IMR-90 (cell line): ENCODE results near the gene ALOXE3. TPM values are rescaled to one million over a fixed set of nuclear protein-coding genes. Genes with fewer than 3 reads are reported as not detected.
A peak's percentile ranks its signal among the peaks of the same experiment; 100 is the strongest.

Experiments used
- ATAC-seq: fragments of 200-7000 bp; cut with Tn5 transposase; 2 replicates; pipeline ENCODE4 v1.9.1; 2020; ENCODE audit warnings: low read depth, mild to moderate bottlenecking, moderate library complexity
- BruUV-seq: library from RNA; stranded (reverse); fragments of 400-500 nt; replicated peaks from 2 replicates; lab custom pipeline; 2021; lab: Mats Ljungman, UMichigan
- CTCF ChIA-PET: fragments of 300-600 bp; formaldehyde crosslinking; extraction: SDS; loops from one replicate; lab custom pipeline; 2021; ENCODE audit warnings: antibody characterized with exemption; lab: Yijun Ruan, JAX
- POLR2A ChIA-PET: fragments of 300-600 bp; sonication (Branson Sonifier 250); formaldehyde crosslinking; loops from one replicate; lab custom pipeline; 2022; ENCODE audit warnings: antibody characterized with exemption; ENCODE audit not compliant: unreplicated experiment; lab: Charles Lee
- DNase-seq: peaks from one replicate; pipeline ENCODE4 v3.0.0; 2013
- H2AFZ ChIP-seq: replicated peaks from 2 replicates; pipeline ENCODE3; 2013; ENCODE audit warnings: low read length, mild to moderate bottlenecking; ENCODE audit not compliant: poor library complexity
- H2AK5ac ChIP-seq: 2 replicates; pipeline ENCODE4 v1.6.1; 2013; ENCODE audit warnings: low read depth, low read length, inconsistent platforms
- H2AK9ac ChIP-seq: replicated peaks from 2 replicates; pipeline ENCODE3; 2013; ENCODE audit warnings: mild to moderate bottlenecking, low read depth, low read length, moderate library complexity; ENCODE audit not compliant: poor library complexity
- H2BK120ac ChIP-seq: 2 replicates; pipeline ENCODE4 v1.6.1; 2013; ENCODE audit warnings: low read depth, low read length, inconsistent platforms
- H2BK15ac ChIP-seq: 3 replicates; pipeline ENCODE4 v1.6.1; 2013; ENCODE audit warnings: low read depth, low read length, inconsistent platforms
- H2BK20ac ChIP-seq: 2 replicates; pipeline ENCODE4 v1.6.1; 2013; ENCODE audit warnings: low read depth, mild to moderate bottlenecking, inconsistent platforms, low read length, moderate library complexity
- H2BK5ac ChIP-seq: 2 replicates; pipeline ENCODE4 v1.6.1; 2013; ENCODE audit warnings: mild to moderate bottlenecking, low read depth, low read length, inconsistent platforms; ENCODE audit not compliant: poor library complexity, severe bottlenecking
- H3K14ac ChIP-seq: replicated peaks from 2 replicates; pipeline ENCODE4 v1.6.1; 2013; ENCODE audit warnings: low read depth, low read length, inconsistent platforms
- H3K18ac ChIP-seq: 2 replicates; pipeline ENCODE4 v1.6.1; 2013; ENCODE audit warnings: low read depth, low read length, control low read depth
- H3K23ac ChIP-seq: 2 replicates; pipeline ENCODE4 v1.6.1; 2013; ENCODE audit warnings: low read depth, low read length, inconsistent platforms
- H3K27ac ChIP-seq: 2 replicates; pipeline ENCODE4 v1.5.1; 2013; ENCODE audit warnings: mild to moderate bottlenecking, control low read depth, low read length; ENCODE audit not compliant: insufficient read depth
- H3K27me3 ChIP-seq: 2 replicates; pipeline ENCODE4 v1.6.1; 2013; ENCODE audit warnings: low read length; ENCODE audit not compliant: control insufficient read depth, insufficient read depth
- H3K36me3 ChIP-seq: 2 replicates; pipeline ENCODE4 v1.6.1; 2013; ENCODE audit warnings: low read length, mixed read lengths; ENCODE audit not compliant: control insufficient read depth, insufficient read depth
- H3K4ac ChIP-seq: 2 replicates; pipeline ENCODE4 v1.6.1; 2013; ENCODE audit warnings: low read depth, low read length, inconsistent platforms
- H3K4me1 ChIP-seq: 2 replicates; pipeline ENCODE4 v1.6.1; 2013; ENCODE audit warnings: low read length, mixed read lengths; ENCODE audit not compliant: control insufficient read depth, insufficient read depth
- H3K4me2 ChIP-seq: 2 replicates; pipeline ENCODE4 v1.6.1; 2013; ENCODE audit warnings: low read depth, mild to moderate bottlenecking, control low read depth, low read length, moderate library complexity
- H3K4me3 ChIP-seq: 2 replicates; pipeline ENCODE4 v1.5.1; 2013; ENCODE audit warnings: low read depth, mild to moderate bottlenecking, control low read depth, low read length, moderate library complexity; ENCODE audit not compliant: insufficient read depth
- H3K56ac ChIP-seq: 2 replicates; pipeline ENCODE4 v1.6.1; 2013; ENCODE audit warnings: low read length, inconsistent platforms; ENCODE audit not compliant: insufficient read depth; ENCODE audit errors: extremely low read depth
- H3K79me1 ChIP-seq, 2 experiments: 2 replicates each; pipeline ENCODE4 v1.6.1; 2013; ENCODE audit warnings: low read length in 2 of 2, inconsistent platforms in 1 of 2, low read depth in 1 of 2
- H3K9ac ChIP-seq: 2 replicates; pipeline ENCODE4 v1.6.1; 2013; ENCODE audit warnings: low read depth, low read length, control low read depth
- H3K9me1 ChIP-seq: 2 replicates; pipeline ENCODE4 v1.6.1; 2013; ENCODE audit warnings: low read length, inconsistent platforms; ENCODE audit not compliant: insufficient read depth
- H3K9me3 ChIP-seq: 2 replicates; pipeline ENCODE4 v1.6.1; 2013; ENCODE audit warnings: low read length; ENCODE audit not compliant: control insufficient read depth, insufficient read depth
- H4K20me1 ChIP-seq: 2 replicates; pipeline ENCODE4 v1.6.1; 2013; ENCODE audit warnings: low read length, inconsistent platforms; ENCODE audit not compliant: insufficient read depth
- H4K5ac ChIP-seq: 2 replicates; pipeline ENCODE4 v1.6.1; 2013; ENCODE audit warnings: mild to moderate bottlenecking, low read depth, low read length, control low read depth
- H4K8ac ChIP-seq, 2 experiments: 2 replicates each; pipeline ENCODE4 v1.6.1; 2013; ENCODE audit warnings: low read depth in 2 of 2, low read length in 2 of 2, control low read depth in 1 of 2, inconsistent platforms in 1 of 2
- H4K91ac ChIP-seq: 2 replicates; pipeline ENCODE4 v1.6.1; 2013; ENCODE audit warnings: low read depth, low read length, inconsistent platforms; ENCODE audit not compliant: insufficient read depth
- BHLHE40 ChIP-seq: fragments of 150-350 bp; IDR thresholded peaks from 2 replicates; pipeline ENCODE4 v1.6.1; 2016; ENCODE audit warnings: mild to moderate bottlenecking, low read depth, low read length
- CEBPB ChIP-seq: IDR thresholded peaks from 2 replicates; pipeline ENCODE4 v1.6.1; 2012; ENCODE audit warnings: low read depth, low read length, improper control_type of control experiment
- CHD1 ChIP-seq: IDR thresholded peaks from 2 replicates; pipeline ENCODE4 v1.6.1; 2012; ENCODE audit warnings: low read depth, low read length, improper control_type of control experiment
- CTCF ChIP-seq: conservative IDR thresholded peaks from 2 replicates; pipeline ENCODE4 v1.5.1; 2012; ENCODE audit warnings: mild to moderate bottlenecking, low read depth, low read length, improper control_type of control experiment
- ELK1 ChIP-seq: fragments of 150-350 bp; IDR thresholded peaks from 2 replicates; pipeline ENCODE4 v1.6.1; 2016; ENCODE audit warnings: low read depth, mild to moderate bottlenecking, low read length, moderate library complexity, borderline replicate concordance
- FOS ChIP-seq: fragments of 150-350 bp; IDR thresholded peaks from 2 replicates; pipeline ENCODE4 v1.6.1; 2016; ENCODE audit warnings: low read depth, low read length
- MAFK ChIP-seq: IDR thresholded peaks from 2 replicates; pipeline ENCODE4 v1.6.1; 2012; ENCODE audit warnings: low read depth, low read length, improper control_type of control experiment
- MAZ ChIP-seq: IDR thresholded peaks from 2 replicates; pipeline ENCODE4 v1.6.1; 2012; ENCODE audit warnings: low read depth, mild to moderate bottlenecking, low read length, improper control_type of control experiment, moderate library complexity, borderline replicate concordance
- MXI1 ChIP-seq: IDR thresholded peaks from 2 replicates; pipeline ENCODE4 v1.6.1; 2012; ENCODE audit warnings: low read depth, mild to moderate bottlenecking, low read length, moderate library complexity, borderline replicate concordance
- NFE2L2 ChIP-seq: fragments of 150-350 bp; IDR thresholded peaks from 2 replicates; pipeline ENCODE4 v1.6.1; 2016; ENCODE audit warnings: low read depth, mild to moderate bottlenecking, low read length
- POLR2A ChIP-seq: IDR thresholded peaks from 2 replicates; pipeline ENCODE4 v1.6.1; 2012; ENCODE audit warnings: mild to moderate bottlenecking, low read depth, low read length
- RAD21 ChIP-seq: IDR thresholded peaks from 2 replicates; pipeline ENCODE4 v1.6.1; 2012; ENCODE audit warnings: low read length, improper control_type of control experiment
- RCOR1 ChIP-seq: IDR thresholded peaks from 2 replicates; pipeline ENCODE4 v1.6.1; 2012; ENCODE audit warnings: mild to moderate bottlenecking, low read length, improper control_type of control experiment; ENCODE audit not compliant: insufficient replicate concordance
- RFX5 ChIP-seq: IDR thresholded peaks from 2 replicates; pipeline ENCODE4 v1.8.0; 2012; ENCODE audit warnings: low read depth, mild to moderate bottlenecking, low read length, moderate library complexity
- SMC3 ChIP-seq: fragments of 150-350 bp; IDR thresholded peaks from 2 replicates; pipeline ENCODE4 v1.6.1; 2016; ENCODE audit warnings: low read depth, mild to moderate bottlenecking, antibody characterized with exemption, low read length, moderate library complexity
- WGBS, 2 experiments: methylation state at CpG; one replicate each; pipeline versions ENCODE4 v1.1.5 to v1.1.7; 2013; ENCODE audit warnings: missing lambda C conversion rate in 2 of 2; ENCODE audit not compliant: insufficient read length in 1 of 2; ENCODE audit errors: extremely low coverage in 2 of 2; 5-methylcytosine and 5-hydroxymethylcytosine counted together
- dilution Hi-C: fragments of 300-500 bp; cut with HindIII; formaldehyde crosslinking; loops from one replicate; pipeline ENCODE4 v1.14.3; 2018; ENCODE audit warnings: low sequenced_read_pairs; ENCODE audit not compliant: unreplicated experiment
- in situ Hi-C: fragments of 300-500 bp; cut with MboI; formaldehyde crosslinking; loops from 3 replicates; pipeline ENCODE4 v1.14.3; 2019; ENCODE audit warnings: low sequenced_read_pairs, inconsistent platforms, mixed read lengths
- intact Hi-C: fragments of 100-400 bp; cut with micrococcal nuclease; formaldehyde crosslinking; loops from 2 replicates; pipeline ENCODE4 v1.10.0; 2022
- polyA plus RNA-seq, 3 experiments: library from polyadenylated mRNA; depleted of rRNA; stranded (reverse); fragments of >200 nt; gene quantifications; 2 replicates each; pipeline ENCODE4 v1.2.3, GENCODE V29; 2012; ENCODE audit warnings: low replicate concordance in 1 of 3
- total RNA-seq: library from RNA; depleted of rRNA; stranded (reverse); fragments of >200 nt; gene quantifications from 2 replicates; pipeline ENCODE4 v1.2.3, GENCODE V29; 2012
- TF ChIP-seq, protein P1 (sequence below): fragments of 150-350 bp; IDR thresholded peaks from 2 replicates; pipeline ENCODE4 v1.6.1; 2017; ENCODE audit warnings: mild to moderate bottlenecking, antibody characterized with exemption, low read length, low read depth

The ALOXE3 gene
- total and polyA plus RNA-seq, 2 of the 4 experiments (the other 2 are of a cell fraction) = under 0.01 to 0.26 TPM

DNA sequence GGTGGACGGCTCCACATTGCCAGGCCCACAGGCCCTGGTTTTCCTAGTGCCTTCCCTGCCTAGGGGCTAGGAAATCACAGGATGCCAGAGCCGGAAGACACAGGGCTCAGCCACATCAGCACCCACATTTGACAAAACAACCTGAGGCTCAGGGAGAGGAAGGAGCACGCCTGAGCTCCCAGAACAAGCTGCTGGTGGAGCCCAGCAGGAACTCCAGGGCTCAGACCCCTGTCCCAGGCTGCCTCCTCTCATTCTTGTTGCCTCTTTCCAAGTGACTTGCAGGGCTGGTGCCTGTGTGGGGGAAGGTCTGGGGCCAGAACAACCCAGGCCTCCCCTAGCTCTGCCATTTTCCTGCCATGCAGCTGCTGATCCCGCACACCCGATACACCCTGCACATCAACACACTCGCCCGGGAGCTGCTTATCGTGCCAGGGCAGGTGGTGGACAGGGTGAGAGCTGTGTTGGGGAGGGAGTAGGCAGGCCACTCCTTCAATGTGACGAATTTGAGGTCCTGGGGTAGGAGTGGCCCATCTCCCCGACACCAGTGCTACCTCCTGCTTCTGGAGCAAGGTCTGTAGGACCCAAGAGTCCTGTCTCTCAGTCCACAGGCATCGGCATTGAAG, 71.9 kb downstream of the ALOXE3 start:
- H3K9me3 ChIP-seq = no peaks in the 10 kb centered on the region
- no peak overlapping the region for H3K18ac ChIP-seq
- no peak overlapping the region for H2BK15ac ChIP-seq
- no peak overlapping the region for H3K4ac ChIP-seq
- H2AK9ac ChIP-seq = no peak overlapping the region
- intact Hi-C loops (no loop called here), dilution Hi-C loops (no loop called here), in situ Hi-C loops (loop anchor here (10.0 kb wide), 1 partner anchor 132 kb away; the partner anchor contains the start of gene RNF227)
- DNase-seq = no peak
- no peak overlapping the region for H2AK5ac ChIP-seq
- H3K79me1 ChIP-seq = no peaks in the 10 kb centered on the region
- H3K27ac ChIP-seq = no peak overlapping the region
- no peak overlapping the region for H3K14ac ChIP-seq
- TF ChIP-seq RCOR1 (no peak), MAZ (no peak), RAD21 (no peak), CTCF (no peak), SMC3 (no peak), BHLHE40 (no peak), MAFK (no peak), NFE2L2 (no peak), CHD1 (no peak), RFX5 (no peak), MXI1 (no peak), POLR2A (no peak), ELK1 (no peak), CEBPB (no peak), FOS (no peak)
- TF ChIP-seq, protein P1, sequence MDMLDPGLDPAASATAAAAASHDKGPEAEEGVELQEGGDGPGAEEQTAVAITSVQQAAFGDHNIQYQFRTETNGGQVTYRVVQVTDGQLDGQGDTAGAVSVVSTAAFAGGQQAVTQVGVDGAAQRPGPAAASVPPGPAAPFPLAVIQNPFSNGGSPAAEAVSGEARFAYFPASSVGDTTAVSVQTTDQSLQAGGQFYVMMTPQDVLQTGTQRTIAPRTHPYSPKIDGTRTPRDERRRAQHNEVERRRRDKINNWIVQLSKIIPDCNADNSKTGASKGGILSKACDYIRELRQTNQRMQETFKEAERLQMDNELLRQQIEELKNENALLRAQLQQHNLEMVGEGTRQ = no peak
- H2BK20ac ChIP-seq = no peak overlapping the region
- no peaks in the 10 kb centered on the region for H4K20me1 ChIP-seq
- H3K9ac ChIP-seq = no peak overlapping the region
- CTCF ChIA-PET = interaction anchor here (1.0 kb wide), 1 partner anchor 14 kb away, joined by 3 read pairs; no protein-coding TSS in a partner anchor
- H3K36me3 ChIP-seq = no peaks in the 10 kb centered on the region
- WGBS, 2 experiments = 75% methylated on average over 1 of the region's 11 CpGs; no CpG with 5 or more reads in 1 of the 2 experiments
- no peaks in the 10 kb centered on the region for H3K4me1 ChIP-seq
- H2BK120ac ChIP-seq = no peak overlapping the region
- peak overlapping the region; percentile 14 for H2AFZ ChIP-seq
- no peak overlapping the region for H3K4me2 ChIP-seq
- H3K4me3 ChIP-seq = no peak overlapping the region
- H3K56ac ChIP-seq = no peak overlapping the region
- H4K5ac ChIP-seq = no peak overlapping the region
- H3K27me3 ChIP-seq = peaks cover 61% of the 10 kb centered on the region
- H2BK5ac ChIP-seq = no peak overlapping the region
- BruUV-seq = no TSS peak
- no peak overlapping the region for H4K8ac ChIP-seq
- H4K91ac ChIP-seq = no peak overlapping the region
- H3K23ac ChIP-seq = no peak overlapping the region
- POLR2A ChIA-PET = no interaction called here
- no peaks in the 10 kb centered on the region for H3K9me1 ChIP-seq
- no peak for ATAC-seq
